Brain microvascular endothelial cell (primary cell): ENCODE results near the gene MRPS15.

Experiments
- DNase-seq: peaks from one replicate; pipeline ENCODE4 v3.0.0-alpha.2; 2020
- H3K27ac ChIP-seq: fragments of 250-450 bp; sonication (Bioruptor Pico); 2 replicates; pipeline ENCODE4 v1.5.1; 2020; ENCODE audit warnings: mild to moderate bottlenecking, moderate library complexity
- H3K27me3 ChIP-seq: fragments of 250-450 bp; sonication (Bioruptor Pico); replicated peaks from 2 replicates; pipeline ENCODE4 v1.5.1; 2020; ENCODE audit warnings: mild to moderate bottlenecking
- H3K36me3 ChIP-seq: fragments of 250-450 bp; sonication (Bioruptor Pico); replicated peaks from 2 replicates; pipeline ENCODE4 v1.5.1; 2020; ENCODE audit warnings: mild to moderate bottlenecking
- H3K4me3 ChIP-seq: 2 replicates; pipeline ENCODE4 v1.5.1; 2011; ENCODE audit warnings: low read depth, mild to moderate bottlenecking, control low read depth, low read length, moderate library complexity
- in situ Hi-C: cut with HindIII; loops from 2 replicates; pipeline ENCODE4 v1.10.0; 2017; ENCODE audit warnings: low sequenced_read_pairs, low pct_ligation_motif_present
- TF ChIP-seq, protein P1 (sequence below): IDR thresholded peaks from 2 replicates; pipeline ENCODE4 v1.5.1; 2011; ENCODE audit warnings: low read depth, mild to moderate bottlenecking, moderate library complexity, low read length, control low read depth, inconsistent platforms; ENCODE audit errors: missing control alignments

MRPS15 gene

DNA sequence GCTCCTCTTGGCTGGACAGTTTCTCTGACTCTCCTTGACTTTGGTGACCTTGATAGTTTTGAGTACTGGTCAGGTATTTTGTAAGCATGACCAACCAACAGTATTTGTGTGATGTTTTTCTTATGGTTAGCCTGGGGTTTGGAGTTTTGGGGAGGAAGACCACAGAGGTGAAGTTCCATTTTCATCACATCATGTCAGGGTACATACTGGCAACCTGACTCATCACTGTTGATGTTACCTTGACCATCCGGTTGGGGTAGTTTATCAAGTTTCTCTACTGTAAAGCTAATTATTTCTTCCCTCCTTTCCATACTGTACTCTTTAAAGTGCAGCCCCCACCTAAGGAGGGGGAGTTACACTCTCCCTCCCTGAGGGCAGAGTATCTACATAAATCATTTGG, 27.4 kb downstream of the MRPS15 start:
- Histone ChIP-seq H3K4me3 (no peak overlapping the region), H3K27me3 (no peaks in the 10 kb centered on the region), H3K36me3 (no peaks in the 10 kb centered on the region), H3K27ac (no peak overlapping the region)
- in situ Hi-C loops = no loop called here
- TF ChIP-seq, protein P1, sequence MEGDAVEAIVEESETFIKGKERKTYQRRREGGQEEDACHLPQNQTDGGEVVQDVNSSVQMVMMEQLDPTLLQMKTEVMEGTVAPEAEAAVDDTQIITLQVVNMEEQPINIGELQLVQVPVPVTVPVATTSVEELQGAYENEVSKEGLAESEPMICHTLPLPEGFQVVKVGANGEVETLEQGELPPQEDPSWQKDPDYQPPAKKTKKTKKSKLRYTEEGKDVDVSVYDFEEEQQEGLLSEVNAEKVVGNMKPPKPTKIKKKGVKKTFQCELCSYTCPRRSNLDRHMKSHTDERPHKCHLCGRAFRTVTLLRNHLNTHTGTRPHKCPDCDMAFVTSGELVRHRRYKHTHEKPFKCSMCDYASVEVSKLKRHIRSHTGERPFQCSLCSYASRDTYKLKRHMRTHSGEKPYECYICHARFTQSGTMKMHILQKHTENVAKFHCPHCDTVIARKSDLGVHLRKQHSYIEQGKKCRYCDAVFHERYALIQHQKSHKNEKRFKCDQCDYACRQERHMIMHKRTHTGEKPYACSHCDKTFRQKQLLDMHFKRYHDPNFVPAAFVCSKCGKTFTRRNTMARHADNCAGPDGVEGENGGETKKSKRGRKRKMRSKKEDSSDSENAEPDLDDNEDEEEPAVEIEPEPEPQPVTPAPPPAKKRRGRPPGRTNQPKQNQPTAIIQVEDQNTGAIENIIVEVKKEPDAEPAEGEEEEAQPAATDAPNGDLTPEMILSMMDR = no peak
- no peak for DNase-seq

DNA sequence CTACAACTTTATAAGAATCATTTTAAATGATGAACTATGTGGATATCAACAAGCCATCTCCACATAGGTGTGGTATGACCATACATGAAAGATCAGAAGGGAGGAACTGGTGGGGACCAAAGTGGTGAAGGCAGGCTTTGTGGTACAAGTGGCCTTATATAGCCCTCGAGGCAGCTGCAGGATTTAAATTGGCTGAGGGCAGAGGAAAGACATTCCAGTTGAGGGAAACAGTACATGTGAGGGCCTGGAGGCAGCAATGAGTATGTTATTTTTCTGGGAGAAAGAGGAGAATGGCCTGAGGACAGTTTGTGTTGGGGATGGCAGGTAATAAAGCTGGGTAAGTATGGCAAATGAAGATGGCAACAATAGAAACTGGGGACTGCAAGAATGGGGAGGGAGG, 31.1 kb downstream of the MRPS15 start:
- DNase-seq = no peak
- Histone ChIP-seq H3K4me3 (no peak overlapping the region), H3K36me3 (no peaks in the 10 kb centered on the region), H3K27me3 (no peaks in the 10 kb centered on the region), H3K27ac (no peak overlapping the region)
- TF ChIP-seq, protein P1 = no peak
- in situ Hi-C loops = no loop called here

DNA sequence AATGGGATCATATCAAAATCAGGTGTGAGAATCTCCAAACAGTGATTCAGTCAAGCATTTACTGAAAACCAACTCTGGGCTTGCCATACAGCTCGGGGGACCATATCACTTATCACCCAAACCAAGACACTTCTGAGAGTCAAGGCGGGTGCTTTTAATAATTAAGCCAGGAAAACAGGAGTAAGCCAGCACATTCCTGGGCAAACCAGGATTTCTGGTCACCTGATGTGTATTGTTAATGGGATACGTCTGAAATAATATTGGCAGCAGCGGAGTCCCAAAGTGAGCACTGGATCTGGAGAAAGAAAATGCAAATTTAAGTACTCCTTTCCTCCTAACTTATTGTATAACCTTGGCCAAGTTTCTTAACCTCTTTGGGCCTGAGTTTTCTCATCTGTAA, 31.6 kb downstream of the MRPS15 start:
- Histone ChIP-seq H3K4me3 (no peak overlapping the region), H3K36me3 (no peaks in the 10 kb centered on the region), H3K27me3 (no peaks in the 10 kb centered on the region), H3K27ac (no peak overlapping the region)
- in situ Hi-C loops = no loop called here
- TF ChIP-seq, protein P1 = no peak
- DNase-seq = no peak

DNA sequence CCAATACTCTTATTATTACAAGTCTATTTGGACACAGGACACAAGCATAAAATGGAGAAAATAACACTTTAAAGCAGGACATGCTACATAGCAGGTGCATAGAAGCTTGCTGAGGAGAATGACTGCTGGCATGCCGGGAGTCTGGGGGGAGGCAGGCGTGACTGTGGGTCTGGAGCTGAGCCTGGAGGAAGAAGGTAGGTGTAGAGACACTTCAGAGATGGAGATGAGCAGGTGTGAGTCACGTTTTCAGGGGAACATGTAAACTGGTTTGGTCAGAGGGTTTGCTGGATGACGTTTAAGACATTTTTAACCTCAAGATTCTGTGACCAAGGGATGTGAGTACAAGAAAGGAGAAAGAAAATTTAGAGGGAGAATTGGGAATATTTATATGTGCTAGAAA, 38.4 kb downstream of the MRPS15 start:
- in situ Hi-C loops = no loop called here
- no peaks in the 10 kb centered on the region for H3K27me3 ChIP-seq
- H3K36me3 ChIP-seq = no peaks in the 10 kb centered on the region
- no peak overlapping the region for H3K27ac ChIP-seq
- TF ChIP-seq, protein P1 = no peak
- no peak overlapping the region for H3K4me3 ChIP-seq
- no peak for DNase-seq

DNA sequence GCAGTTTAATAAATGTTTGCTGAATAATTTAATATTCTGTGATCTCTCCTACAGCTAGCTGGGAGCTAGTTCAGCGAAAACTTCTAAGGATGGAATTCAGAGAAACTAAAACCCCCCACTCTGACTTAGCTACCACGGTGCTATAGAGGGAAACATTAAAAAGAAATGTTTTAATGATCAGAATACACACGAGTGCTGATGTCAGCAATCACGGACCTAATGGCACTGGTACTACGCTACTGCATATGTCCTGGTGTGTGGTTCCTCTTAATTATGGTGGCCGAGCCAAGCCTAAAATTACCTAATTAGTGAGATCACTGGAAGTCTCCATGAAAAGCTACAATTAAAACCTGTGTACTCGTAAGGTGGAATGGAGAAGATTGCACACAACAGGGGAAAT, 42.5 kb downstream of the MRPS15 start:
- no peaks in the 10 kb centered on the region for H3K27me3 ChIP-seq
- TF ChIP-seq, protein P1 = no peak
- no peak overlapping the region for H3K27ac ChIP-seq

DNA sequence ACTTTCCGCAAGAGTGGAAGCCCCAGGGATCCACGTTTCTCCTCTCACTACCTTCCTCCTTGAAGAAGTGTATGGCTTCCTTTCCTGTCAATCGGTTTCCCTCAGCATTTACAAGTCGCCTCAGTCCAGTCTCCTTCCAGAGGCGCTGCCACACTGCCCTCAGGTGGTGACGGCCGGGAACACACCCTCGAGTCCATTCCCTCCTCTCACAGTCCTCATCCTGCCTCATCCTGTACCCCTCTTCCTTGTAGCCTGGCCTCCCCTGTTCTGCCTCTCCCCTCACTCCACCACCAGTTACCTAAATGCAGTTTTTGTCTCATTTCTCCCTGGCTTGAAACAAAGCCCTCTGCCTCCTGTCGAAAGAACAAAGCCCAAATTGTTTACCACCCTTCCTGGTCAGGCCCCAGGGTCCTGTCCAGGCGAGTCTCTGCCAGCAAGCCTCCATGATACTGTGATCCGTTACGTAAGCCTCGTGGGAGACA, 43.3 kb downstream of the MRPS15 start:
- H3K27me3 ChIP-seq = no peaks in the 10 kb centered on the region
- TF ChIP-seq, protein P1 = peak; percentile 98

More for the DNA sequence above, 42.5 kb downstream of the MRPS15 start:
- in situ Hi-C loops = no loop called here
- no peak for DNase-seq
- no peaks in the 10 kb centered on the region for H3K36me3 ChIP-seq
- H3K4me3 ChIP-seq = no peak overlapping the region

More for the DNA sequence above, 43.3 kb downstream of the MRPS15 start:
- H3K27ac ChIP-seq = no peak overlapping the region
- no peak overlapping the region for H3K4me3 ChIP-seq
- in situ Hi-C loops = no loop called here
- H3K36me3 ChIP-seq = no peaks in the 10 kb centered on the region
- DNase-seq = peak; percentile 86
